NT2/D1 (cell line): ENCODE data around the gene LRRTM2.

Experiments used
- DNase-seq: peaks from one replicate; pipeline ENCODE4 v3.0.0-alpha.2; 2011; ENCODE audit warnings: low read depth, low spot score
- H3K27me3 ChIP-seq: 2 replicates; pipeline ENCODE4 v1.6.0; 2011; ENCODE audit warnings: mild to moderate bottlenecking; ENCODE audit not compliant: insufficient read length, insufficient read depth
- H3K36me3 ChIP-seq: 2 replicates; pipeline ENCODE4 v1.6.1; 2011; ENCODE audit warnings: mild to moderate bottlenecking, low read length, mixed read lengths; ENCODE audit not compliant: insufficient read depth, insufficient read length
- H3K4me1 ChIP-seq: 2 replicates; pipeline ENCODE4 v1.5.1; 2011; ENCODE audit not compliant: insufficient read depth, insufficient read length
- H3K4me3 ChIP-seq: 2 replicates; pipeline ENCODE4 v1.5.1; 2011; ENCODE audit warnings: low read depth; ENCODE audit not compliant: insufficient read length
- H3K9ac ChIP-seq: 2 replicates; pipeline ENCODE4 v1.6.0; 2011; ENCODE audit warnings: low read depth; ENCODE audit not compliant: insufficient read length
- H3K9me3 ChIP-seq: 2 replicates; pipeline ENCODE4 v1.5.1; 2011; ENCODE audit warnings: mild to moderate bottlenecking, low read length; ENCODE audit not compliant: insufficient read depth
- SUZ12 ChIP-seq: IDR thresholded peaks from 2 replicates; pipeline ENCODE4 v1.6.1; 2011; ENCODE audit not compliant: insufficient read length, insufficient read depth; ENCODE audit errors: extremely low read depth
- YY1 ChIP-seq: IDR thresholded peaks from 2 replicates; pipeline ENCODE4 v1.6.1; 2011; ENCODE audit not compliant: insufficient read length, insufficient read depth
- ZNF274 ChIP-seq: IDR thresholded peaks from 2 replicates; pipeline ENCODE4 v1.6.1; 2011; ENCODE audit warnings: mild to moderate bottlenecking, low read depth, low read length

LRRTM2 gene

DNA sequence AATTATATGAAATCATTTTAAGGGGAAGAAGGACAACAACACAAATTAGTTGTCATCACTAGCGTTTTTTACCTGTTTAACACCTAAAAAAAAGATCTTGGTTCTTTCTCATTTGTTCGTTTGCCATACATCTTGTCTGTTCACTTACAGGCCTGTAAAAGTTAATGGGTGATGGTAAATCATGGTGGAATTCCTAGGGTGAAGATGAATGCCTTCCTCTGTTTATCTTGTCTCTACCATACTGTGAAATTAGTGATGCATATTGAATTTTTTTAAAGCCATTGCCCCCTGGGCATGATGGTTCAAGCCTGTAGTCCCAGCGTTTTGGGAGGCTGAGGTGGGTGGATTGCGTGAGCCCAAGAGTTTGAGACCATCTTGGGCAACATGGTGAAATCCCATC, 46.6 kb downstream of the LRRTM2 start:
- H3K27me3 ChIP-seq = no peaks in the 10 kb centered on the region

GRCh38 chr5:138824924-138825863, 49.9 kb downstream of the LRRTM2 start:
- Histone ChIP-seq H3K9ac (no peak overlapping the region), H3K4me1 (no peaks in the 10 kb centered on the region), H3K27me3 (no peaks in the 10 kb centered on the region), H3K9me3 (no peaks in the 10 kb centered on the region), H3K36me3 (peaks cover 49% of the 10 kb centered on the region), H3K4me3 (no peak overlapping the region)
- TF ChIP-seq YY1 (no peak), ZNF274 (no peak), SUZ12 (no peak)
- no peak for DNase-seq

More for the DNA sequence above, 46.6 kb downstream of the LRRTM2 start:
- Histone ChIP-seq H3K9me3 (no peaks in the 10 kb centered on the region), H3K9ac (no peak overlapping the region), H3K4me1 (no peaks in the 10 kb centered on the region), H3K4me3 (no peak overlapping the region), H3K36me3 (peaks cover 44% of the 10 kb centered on the region)
- no peak for DNase-seq
- TF ChIP-seq ZNF274 (no peak), SUZ12 (no peak), YY1 (no peak)

DNA sequence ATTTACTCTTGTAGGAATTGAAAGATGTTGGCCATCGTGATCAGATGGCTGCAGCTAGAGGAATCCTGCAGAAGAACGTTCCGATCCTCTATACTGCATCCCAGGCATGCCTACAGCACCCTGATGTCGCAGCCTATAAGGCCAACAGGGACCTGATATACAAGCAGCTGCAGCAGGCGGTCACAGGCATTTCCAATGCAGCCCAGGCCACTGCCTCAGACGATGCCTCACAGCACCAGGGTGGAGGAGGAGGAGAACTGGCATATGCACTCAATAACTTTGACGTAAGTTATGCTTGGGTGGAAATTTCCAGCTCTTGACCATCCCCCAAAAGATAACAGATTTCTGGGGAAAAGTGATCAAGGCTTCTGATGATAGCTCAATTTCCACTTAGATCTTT, 50.6 kb downstream of the LRRTM2 start:
- H3K4me1 ChIP-seq = no peaks in the 10 kb centered on the region
- no peak overlapping the region for H3K4me3 ChIP-seq
- TF ChIP-seq ZNF274 (no peak), SUZ12 (no peak), YY1 (no peak)
- no peak overlapping the region for H3K9ac ChIP-seq
- H3K27me3 ChIP-seq = no peaks in the 10 kb centered on the region
- no peaks in the 10 kb centered on the region for H3K9me3 ChIP-seq
- no peak for DNase-seq
- peaks cover 52% of the 10 kb centered on the region for H3K36me3 ChIP-seq

DNA sequence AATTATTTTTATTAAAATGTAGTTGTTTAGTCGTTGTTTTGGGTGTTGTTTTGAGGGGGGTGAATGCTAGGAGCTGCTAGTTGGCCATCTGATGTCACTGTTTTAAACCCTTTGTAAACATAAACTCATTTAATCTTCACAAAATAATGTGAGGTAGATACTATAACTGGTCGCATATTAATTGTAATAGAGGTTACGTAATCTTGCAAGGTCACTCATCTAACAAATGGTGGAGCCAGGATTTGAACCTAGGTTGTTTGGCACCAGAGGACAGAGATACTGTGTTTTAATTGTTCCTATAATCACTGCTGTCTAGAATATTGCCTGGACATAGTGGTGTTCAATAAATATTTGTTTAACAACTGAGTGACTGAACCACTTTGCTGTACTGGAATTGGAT, 54.4 kb downstream of the LRRTM2 start:
- Histone ChIP-seq H3K9me3 (no peaks in the 10 kb centered on the region), H3K4me3 (no peak overlapping the region), H3K9ac (no peak overlapping the region), H3K4me1 (no peaks in the 10 kb centered on the region), H3K27me3 (no peaks in the 10 kb centered on the region), H3K36me3 (peaks cover 34% of the 10 kb centered on the region)
- no peak for DNase-seq
- TF ChIP-seq YY1 (no peak), ZNF274 (no peak), SUZ12 (no peak)

GRCh38 chr5:138819081-138819480, 56.1 kb downstream of the LRRTM2 start:
- no peak for DNase-seq
- Histone ChIP-seq H3K27me3 (no peaks in the 10 kb centered on the region), H3K4me1 (no peaks in the 10 kb centered on the region)

More at GRCh38 chr5:138819081-138819480, 56.1 kb downstream of the LRRTM2 start:
- no peak overlapping the region for H3K9ac ChIP-seq
- no peak overlapping the region for H3K4me3 ChIP-seq
- no peak for TF ChIP-seq YY1
- no peak for TF ChIP-seq SUZ12
- no peak for TF ChIP-seq ZNF274
- H3K9me3 ChIP-seq = no peaks in the 10 kb centered on the region
- peaks cover 31% of the 10 kb centered on the region for H3K36me3 ChIP-seq
